ENCODE data around the gene MYO16.

The MYO16 gene

GRCh38 chr13:109131698-109132257, 502.4 kb downstream of the MYO16 start:
- no peak for TF ChIP-seq POU2F2 (IDR thresholded peaks at IDR 0.05; ENCODE audit: low read depth, low read length)
- no peak for TF ChIP-seq POLR2AphosphoS5 (IDR thresholded peaks at IDR 0.05; ENCODE audit: low read depth, low read length)
- TF ChIP-seq POLR2A (IDR thresholded peaks at IDR 0.05; ENCODE audit: low read depth, low read length) = no peak
- TF ChIP-seq SPI1 (IDR thresholded peaks at IDR 0.05; ENCODE audit: low read depth, low read length) = peak; percentile 87
- TF ChIP-seq PAX5 (IDR thresholded peaks at IDR 0.05; ENCODE audit: insufficient read depth, low read length, severe bottlenecking) = no peak
- no peak for TF ChIP-seq TAF1 (IDR thresholded peaks at IDR 0.05; ENCODE audit: low read depth, low read length)
- FAIRE-seq = peak; percentile 41
- no peak for DNase-seq (ENCODE audit: insufficient read length, low spot score)

- no peak for TF ChIP-seq TAF1 (IDR thresholded peaks at IDR 0.05; ENCODE audit: low read depth, low read length)
- TF ChIP-seq POLR2AphosphoS5 (IDR thresholded peaks at IDR 0.05; ENCODE audit: low read depth, low read length) = no peak
- TF ChIP-seq SPI1 (IDR thresholded peaks at IDR 0.05; ENCODE audit: low read depth, low read length) = no peak
- TF ChIP-seq PAX5 (IDR thresholded peaks at IDR 0.05; ENCODE audit: insufficient read depth, low read length, severe bottlenecking) = no peak
- no peak for TF ChIP-seq POLR2A (IDR thresholded peaks at IDR 0.05; ENCODE audit: low read depth, low read length)
- no peak for TF ChIP-seq POU2F2 (IDR thresholded peaks at IDR 0.05; ENCODE audit: low read depth, low read length)
- DNase-seq (ENCODE audit: insufficient read length, low spot score) (no peak), FAIRE-seq (no peak)
Observed at GRCh38 chr13:109135018-109135417, 505.6 kb downstream of the MYO16 start.

GRCh38 chr13:109136873-109137272, 507.5 kb downstream of the MYO16 start:
- FAIRE-seq = no peak
- TF ChIP-seq PAX5 (IDR thresholded peaks at IDR 0.05; ENCODE audit: insufficient read depth, low read length, severe bottlenecking) (no peak), POU2F2 (IDR thresholded peaks at IDR 0.05; ENCODE audit: low read depth, low read length) (no peak), POLR2AphosphoS5 (IDR thresholded peaks at IDR 0.05; ENCODE audit: low read depth, low read length) (no peak), POLR2A (IDR thresholded peaks at IDR 0.05; ENCODE audit: low read depth, low read length) (no peak), TAF1 (IDR thresholded peaks at IDR 0.05; ENCODE audit: low read depth, low read length) (no peak), SPI1 (IDR thresholded peaks at IDR 0.05; ENCODE audit: low read depth, low read length) (no peak)

GRCh38 chr13:109139346-109139745, 509.9 kb downstream of the MYO16 start:
- no peak for DNase-seq (ENCODE audit: insufficient read length, low spot score)
- FAIRE-seq = no peak
- TF ChIP-seq TAF1 (IDR thresholded peaks at IDR 0.05; ENCODE audit: low read depth, low read length) (no peak), POU2F2 (IDR thresholded peaks at IDR 0.05; ENCODE audit: low read depth, low read length) (no peak), POLR2AphosphoS5 (IDR thresholded peaks at IDR 0.05; ENCODE audit: low read depth, low read length) (no peak), POLR2A (IDR thresholded peaks at IDR 0.05; ENCODE audit: low read depth, low read length) (no peak), SPI1 (IDR thresholded peaks at IDR 0.05; ENCODE audit: low read depth, low read length) (no peak), PAX5 (IDR thresholded peaks at IDR 0.05; ENCODE audit: insufficient read depth, low read length, severe bottlenecking) (no peak)

More at GRCh38 chr13:109136873-109137272, 507.5 kb downstream of the MYO16 start:
- DNase-seq (ENCODE audit: insufficient read length, low spot score) = no peak

- DNase-seq (ENCODE audit: insufficient read length, low spot score) (no peak), FAIRE-seq (no peak)
- TF ChIP-seq PAX5 (IDR thresholded peaks at IDR 0.05; ENCODE audit: insufficient read depth, low read length, severe bottlenecking) = no peak
- TF ChIP-seq POU2F2 (IDR thresholded peaks at IDR 0.05; ENCODE audit: low read depth, low read length) = no peak
- TF ChIP-seq POLR2A (IDR thresholded peaks at IDR 0.05; ENCODE audit: low read depth, low read length) = no peak
- TF ChIP-seq SPI1 (IDR thresholded peaks at IDR 0.05; ENCODE audit: low read depth, low read length) = no peak
Observed at GRCh38 chr13:109140054-109140453, 510.6 kb downstream of the MYO16 start.

- no peak for DNase-seq (ENCODE audit: insufficient read length, low spot score)
- TF ChIP-seq SPI1 (IDR thresholded peaks at IDR 0.05; ENCODE audit: low read depth, low read length) = no peak
- no peak for TF ChIP-seq PAX5 (IDR thresholded peaks at IDR 0.05; ENCODE audit: insufficient read depth, low read length, severe bottlenecking)
- TF ChIP-seq POU2F2 (IDR thresholded peaks at IDR 0.05; ENCODE audit: low read depth, low read length) = no peak
- TF ChIP-seq POLR2A (IDR thresholded peaks at IDR 0.05; ENCODE audit: low read depth, low read length) = no peak
- TF ChIP-seq POLR2AphosphoS5 (IDR thresholded peaks at IDR 0.05; ENCODE audit: low read depth, low read length) = no peak
- TF ChIP-seq TAF1 (IDR thresholded peaks at IDR 0.05; ENCODE audit: low read depth, low read length) = no peak
- no peak for FAIRE-seq
Observed at GRCh38 chr13:109140479-109141349, 511.3 kb downstream of the MYO16 start.

GRCh38 chr13:109141706-109142105, 512.3 kb downstream of the MYO16 start:
- no peak for DNase-seq (ENCODE audit: insufficient read length, low spot score)
- TF ChIP-seq POU2F2 (IDR thresholded peaks at IDR 0.05; ENCODE audit: low read depth, low read length) (no peak), TAF1 (IDR thresholded peaks at IDR 0.05; ENCODE audit: low read depth, low read length) (no peak), POLR2A (IDR thresholded peaks at IDR 0.05; ENCODE audit: low read depth, low read length) (no peak)
- no peak for FAIRE-seq

GRCh38 chr13:109144693-109145437, 515.5 kb downstream of the MYO16 start:
- TF ChIP-seq POLR2A (IDR thresholded peaks at IDR 0.05; ENCODE audit: low read depth, low read length) = no peak
- no peak for TF ChIP-seq POLR2AphosphoS5 (IDR thresholded peaks at IDR 0.05; ENCODE audit: low read depth, low read length)
- no peak for TF ChIP-seq PAX5 (IDR thresholded peaks at IDR 0.05; ENCODE audit: insufficient read depth, low read length, severe bottlenecking)
- no peak for TF ChIP-seq SPI1 (IDR thresholded peaks at IDR 0.05; ENCODE audit: low read depth, low read length)
- TF ChIP-seq POU2F2 (IDR thresholded peaks at IDR 0.05; ENCODE audit: low read depth, low read length) = no peak
- TF ChIP-seq TAF1 (IDR thresholded peaks at IDR 0.05; ENCODE audit: low read depth, low read length) = no peak
- DNase-seq (ENCODE audit: insufficient read length, low spot score) (no peak), FAIRE-seq (no peak)

- TF ChIP-seq SPI1 (IDR thresholded peaks at IDR 0.05; ENCODE audit: low read depth, low read length) (no peak), POU2F2 (IDR thresholded peaks at IDR 0.05; ENCODE audit: low read depth, low read length) (no peak), TAF1 (IDR thresholded peaks at IDR 0.05; ENCODE audit: low read depth, low read length) (no peak)
- DNase-seq (ENCODE audit: insufficient read length, low spot score) = peak; percentile 45
- FAIRE-seq = no peak
Observed at GRCh38 chr13:109145631-109146030, 516.2 kb downstream of the MYO16 start.

Data from GM12891 (cell line).